ENCODE measurements around the gene RUFY3.

Gene RUFY3

DNA sequence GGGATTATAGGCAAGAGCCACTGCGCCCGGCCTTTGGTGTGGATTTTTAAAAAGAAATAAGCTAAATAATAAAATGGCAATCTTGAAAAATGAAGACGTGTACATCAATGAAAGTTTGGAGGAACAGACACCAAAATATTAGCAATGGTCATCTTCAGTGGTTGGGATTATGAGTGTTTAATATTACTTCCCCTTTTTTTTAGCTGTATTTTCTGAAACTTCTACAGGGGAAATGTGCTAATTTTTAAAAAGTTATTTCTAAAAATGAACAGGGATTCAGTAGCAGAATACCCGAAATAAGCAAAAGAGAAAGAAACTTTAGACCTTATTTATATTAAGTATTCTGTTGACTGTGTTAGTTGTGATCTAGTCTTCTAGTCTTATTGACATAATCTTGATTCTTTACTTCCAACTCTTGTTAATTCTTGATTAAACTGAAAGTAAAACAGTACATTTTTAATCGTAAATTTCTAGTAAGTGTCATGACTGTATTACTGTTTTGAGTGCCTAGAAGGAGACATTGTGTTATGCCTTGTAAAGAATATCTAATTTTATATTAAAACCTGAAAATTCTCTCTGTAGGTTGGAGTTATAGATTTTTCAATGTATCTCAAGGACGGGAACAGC is 51.3 kb downstream of the RUFY3 start:
- DNase-seq (ENCODE audit: low read depth in 1 of 2, low spot score in 1 of 2): no peak

DNA sequence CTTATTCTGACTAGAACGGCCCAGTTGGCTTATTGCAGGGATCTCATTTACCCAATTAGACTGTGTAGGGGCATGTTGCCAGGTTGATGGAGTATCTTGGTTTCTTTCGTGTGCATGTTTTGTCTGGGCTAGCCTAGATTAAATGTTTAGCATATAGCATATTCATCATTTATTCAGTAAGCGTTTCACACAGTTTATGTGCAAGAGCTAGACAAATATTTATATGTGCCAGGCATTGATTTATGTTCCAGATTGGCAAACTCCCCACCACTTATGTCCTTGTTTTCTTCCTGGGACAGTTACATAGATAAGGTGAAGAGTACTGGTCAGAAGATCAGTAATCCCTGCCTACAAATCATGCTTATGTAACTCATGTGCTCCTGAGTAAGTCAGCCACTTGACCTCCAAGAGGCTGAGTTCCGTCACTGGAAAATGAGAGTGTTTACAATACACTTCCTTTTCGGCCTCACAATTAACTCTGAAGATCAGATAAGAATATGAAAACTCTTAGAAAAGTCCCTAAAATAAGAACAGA is 57.2 kb downstream of the RUFY3 start:
- no peak for DNase-seq (ENCODE audit: low read depth in 1 of 2, low spot score in 1 of 2)

DNA sequence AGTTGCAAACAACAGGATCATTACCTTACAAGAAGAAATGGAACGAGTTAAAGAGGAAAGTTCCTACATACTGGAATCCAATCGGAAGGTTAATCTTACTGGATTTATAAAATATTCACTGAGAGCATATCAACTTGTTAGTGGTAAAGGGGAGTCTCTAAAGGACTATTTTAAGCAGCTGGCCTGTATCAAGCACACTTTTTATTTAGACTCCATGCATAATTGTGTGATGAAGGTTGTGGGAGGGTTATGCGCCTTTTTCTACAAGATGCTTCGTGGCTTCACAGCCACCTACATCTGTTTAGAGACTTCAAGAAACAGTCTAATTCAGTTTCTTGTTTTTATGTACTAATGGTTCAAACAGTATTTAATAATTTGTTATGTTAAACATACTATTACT is 61.3 kb downstream of the RUFY3 start:
- no peak for DNase-seq (ENCODE audit: low read depth in 1 of 2, low spot score in 1 of 2)

DNA sequence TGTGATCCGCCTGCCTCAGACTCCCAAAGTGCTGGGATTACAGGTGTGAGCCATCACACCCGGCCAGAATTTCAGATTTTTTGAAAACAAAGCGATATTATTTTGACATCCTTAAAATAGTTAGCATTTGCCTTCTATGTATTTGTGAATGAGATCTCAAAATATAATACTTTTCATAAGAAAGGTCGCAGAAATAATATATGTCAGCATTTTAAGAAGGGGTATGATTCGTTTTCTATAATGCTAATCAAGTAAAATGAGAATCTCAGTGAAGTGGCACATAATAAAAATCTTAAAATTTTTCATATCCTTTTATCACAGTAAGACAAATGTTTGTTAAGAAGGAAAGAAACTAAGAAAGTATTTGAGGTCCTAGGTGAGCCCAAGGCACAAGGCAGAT is 65.7 kb downstream of the RUFY3 start:
- no peak for DNase-seq (ENCODE audit: low read depth in 1 of 2, low spot score in 1 of 2)

DNA sequence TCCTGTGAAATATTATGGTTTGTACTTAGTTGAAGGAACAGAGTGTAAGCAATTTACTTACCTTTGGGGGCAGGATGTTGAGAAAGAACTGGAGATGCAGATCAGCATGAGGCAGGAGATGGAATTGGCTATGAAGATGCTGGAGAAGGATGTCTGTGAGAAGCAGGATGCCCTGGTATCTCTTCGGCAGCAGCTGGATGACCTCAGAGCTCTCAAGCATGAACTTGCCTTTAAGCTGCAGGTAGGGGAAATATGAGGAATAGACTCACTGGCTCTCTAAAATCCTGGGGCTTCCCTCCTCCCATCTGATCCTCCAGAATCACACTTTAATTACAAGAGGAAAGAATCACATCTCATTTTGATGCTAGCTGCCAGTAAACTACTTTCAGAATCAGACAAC is 67.0 kb downstream of the RUFY3 start:
- no peak for DNase-seq (ENCODE audit: low read depth in 1 of 2, low spot score in 1 of 2)

DNA sequence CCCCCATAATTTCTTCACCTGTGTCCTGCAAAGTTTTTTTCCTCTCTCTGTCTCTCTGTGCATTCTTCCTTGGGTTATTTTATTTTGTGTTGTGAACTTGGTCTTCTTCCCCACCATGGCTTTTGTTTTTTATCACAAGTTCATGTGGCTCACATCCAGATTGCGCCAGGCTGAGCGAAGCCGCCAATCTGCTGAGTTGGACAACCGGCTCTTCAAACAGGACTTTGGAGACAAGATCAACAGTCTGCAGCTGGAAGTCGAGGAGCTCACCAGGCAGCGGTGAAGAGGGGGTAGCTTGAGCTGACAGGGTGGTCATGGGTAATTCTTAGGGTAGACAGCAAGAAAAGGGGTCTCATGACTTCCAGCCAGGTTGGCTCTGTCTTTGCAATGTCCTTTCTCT is 71.9 kb downstream of the RUFY3 start:
- DNase-seq (ENCODE audit: low read depth in 1 of 2, low spot score in 1 of 2): no peak

DNA sequence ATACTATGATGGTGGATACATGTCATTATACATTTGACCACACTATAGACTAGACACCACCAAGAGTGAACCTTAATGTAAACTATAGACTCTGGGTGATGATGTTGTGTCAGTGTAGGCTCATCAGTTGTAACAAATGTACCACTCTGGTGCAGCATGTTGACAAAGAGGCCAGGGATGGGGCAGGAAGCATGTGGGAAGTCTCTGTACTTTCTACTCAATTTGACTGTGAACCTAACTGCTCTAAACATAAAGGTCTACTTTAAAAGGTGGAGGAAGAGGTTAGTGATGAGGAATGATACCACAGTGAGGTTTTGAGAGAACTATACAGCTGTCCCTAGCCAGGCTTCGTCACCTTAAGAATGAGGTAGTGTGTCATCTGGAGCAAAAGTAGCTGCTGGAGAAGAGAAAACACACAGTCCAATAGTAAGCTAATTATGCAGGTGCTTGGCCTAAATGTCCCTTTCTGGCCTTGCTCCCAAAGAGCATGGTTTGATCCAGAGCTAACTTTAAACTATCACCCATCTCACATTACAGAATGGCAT is 79.6 kb downstream of the RUFY3 start:
- no peak for DNase-seq (ENCODE audit: low read depth in 1 of 2, low spot score in 1 of 2)

DNA sequence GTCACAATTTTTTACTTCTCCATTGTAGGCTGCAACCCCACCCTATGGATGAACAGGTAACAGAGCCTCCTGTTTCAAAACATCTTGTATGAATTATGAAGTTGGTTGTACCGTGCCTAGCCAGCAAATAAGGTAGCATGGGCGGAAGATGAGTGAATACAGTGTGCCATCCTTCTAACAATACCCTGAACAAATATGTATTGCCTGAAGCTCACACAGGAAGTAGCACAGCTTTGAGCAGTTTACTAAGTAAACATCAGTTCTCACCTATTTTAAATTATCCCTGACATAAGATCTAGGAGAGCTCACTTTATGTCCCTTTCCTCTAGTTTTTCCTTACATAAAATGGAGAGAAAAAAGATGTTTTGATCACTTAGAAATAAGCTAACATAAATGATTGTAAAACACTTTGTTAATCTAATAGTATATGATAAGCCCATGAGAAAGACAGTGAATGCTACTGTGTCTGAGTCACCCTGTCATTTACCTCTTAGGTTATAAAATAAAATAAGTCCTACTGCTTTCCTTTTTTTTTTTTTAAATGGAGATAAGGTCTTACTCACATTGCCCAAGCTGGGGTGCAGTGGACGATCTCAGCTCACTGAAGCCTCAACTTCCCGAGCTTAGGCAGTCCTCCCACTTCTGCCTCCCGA is 81.3 kb downstream of the RUFY3 start:
- DNase-seq (ENCODE audit: low read depth in 1 of 2, low spot score in 1 of 2): no peak

DNA sequence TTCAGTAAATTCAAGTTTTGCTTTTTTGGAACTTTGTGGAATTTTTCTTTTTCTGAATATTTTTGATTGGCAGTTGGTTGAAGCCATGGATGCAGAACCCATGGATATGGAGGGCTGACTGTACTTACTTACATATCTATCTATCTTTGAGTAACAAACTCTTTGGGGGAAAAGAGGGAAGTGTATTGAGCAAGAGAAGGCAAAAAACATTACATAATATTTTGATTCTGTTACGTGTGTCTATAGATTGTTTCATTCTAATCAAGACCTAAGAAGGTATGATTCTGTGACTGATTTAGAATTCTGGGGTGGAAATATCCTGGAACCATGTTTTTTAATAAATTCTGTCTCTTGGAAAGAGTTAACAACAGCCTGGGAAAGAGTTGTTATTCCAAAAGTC is 86.4 kb downstream of the RUFY3 start:
- DNase-seq (ENCODE audit: low read depth in 1 of 2, low spot score in 1 of 2): no peak

DNA sequence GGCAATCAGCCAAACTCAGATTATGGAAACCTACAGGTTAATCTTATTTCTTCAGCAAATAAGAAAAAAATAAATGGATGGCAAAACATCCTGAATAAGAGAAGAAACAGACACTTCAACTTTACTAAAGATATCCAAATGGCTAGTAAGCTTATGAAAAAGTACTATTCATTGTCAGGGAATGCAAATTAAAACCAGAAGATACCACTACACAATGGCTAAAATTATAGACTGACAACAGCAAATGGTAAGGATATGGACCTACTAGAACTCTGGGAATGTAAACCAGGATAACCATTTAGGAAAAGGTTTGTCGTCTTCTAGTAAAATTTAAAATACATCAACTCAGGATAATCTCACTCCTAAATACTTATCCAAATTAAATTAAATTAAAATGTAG is 93.6 kb downstream of the RUFY3 start:
- DNase-seq (ENCODE audit: low read depth in 1 of 2, low spot score in 1 of 2): no peak

DNA sequence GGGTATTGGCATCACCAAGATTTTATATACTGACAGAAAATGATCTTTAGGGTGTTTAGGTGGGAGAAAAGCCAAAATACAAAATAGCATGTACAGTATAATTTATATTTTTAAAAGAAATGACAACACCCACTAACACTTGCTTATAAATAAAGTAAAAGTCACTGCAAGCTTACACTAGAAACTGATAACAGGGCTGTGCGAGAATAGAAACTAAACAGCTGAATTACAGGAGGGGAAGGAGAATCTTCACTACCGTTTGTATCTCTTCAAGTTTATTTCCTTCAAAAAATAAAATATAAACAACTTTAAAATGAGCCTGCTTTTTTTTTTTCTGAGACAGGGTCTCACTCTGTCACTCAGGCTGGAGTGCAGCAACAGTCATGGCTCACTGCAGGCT is 95.1 kb downstream of the RUFY3 start:
- DNase-seq (ENCODE audit: low read depth in 1 of 2, low spot score in 1 of 2): no peak

DNA sequence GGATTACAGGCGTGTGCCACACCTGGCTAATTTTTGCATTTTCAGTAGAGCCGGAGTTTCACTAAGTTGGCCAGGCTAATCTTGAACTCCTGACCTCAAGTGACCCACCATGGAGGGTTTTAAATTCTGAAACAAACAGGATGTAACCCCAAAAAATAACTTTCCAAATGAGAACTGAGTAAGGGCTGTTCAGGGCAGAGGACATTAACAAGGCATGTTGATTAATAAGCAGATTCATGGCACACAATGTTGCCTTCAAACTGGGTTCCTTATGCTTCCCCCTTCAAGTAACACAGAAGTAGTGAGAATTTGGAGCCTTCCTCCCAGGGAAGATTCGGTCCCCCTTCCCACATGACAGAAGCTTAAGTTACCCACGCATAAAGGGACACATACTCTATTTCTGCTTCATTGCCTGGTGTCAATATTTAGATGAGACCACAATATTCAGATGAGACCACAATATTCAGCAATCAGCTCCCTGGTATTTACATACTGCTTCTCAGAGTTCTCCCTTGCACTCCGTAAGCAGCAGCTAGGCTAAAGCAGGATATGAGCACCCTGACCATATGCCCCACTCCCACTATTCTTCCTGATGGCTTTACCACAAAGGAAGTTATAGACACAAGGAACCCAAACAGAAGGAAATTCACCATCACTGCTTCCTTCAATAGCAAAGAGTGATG is 96.5 kb downstream of the RUFY3 start:
- no peak for DNase-seq (ENCODE audit: low read depth in 1 of 2, low spot score in 1 of 2)

DNA sequence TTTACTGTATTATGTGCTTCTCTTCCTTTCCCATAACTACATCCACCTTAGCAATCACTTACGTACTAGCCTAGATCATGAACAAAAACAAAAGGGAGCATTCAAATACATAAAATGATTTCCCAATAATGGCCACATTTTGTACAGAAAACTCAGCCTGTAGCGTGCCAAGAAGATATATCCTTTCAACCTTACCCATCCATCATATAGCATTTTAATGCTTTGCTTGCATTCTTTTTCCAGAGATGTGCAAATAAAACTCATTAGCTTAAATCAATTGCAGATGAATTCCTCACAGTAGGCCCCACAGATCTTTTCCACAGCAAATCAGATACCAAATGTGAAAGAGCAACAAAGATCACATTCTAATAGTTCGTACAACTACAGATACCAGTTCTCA is 97.2 kb downstream of the RUFY3 start:
- DNase-seq (ENCODE audit: low read depth in 1 of 2, low spot score in 1 of 2): no peak

DNA sequence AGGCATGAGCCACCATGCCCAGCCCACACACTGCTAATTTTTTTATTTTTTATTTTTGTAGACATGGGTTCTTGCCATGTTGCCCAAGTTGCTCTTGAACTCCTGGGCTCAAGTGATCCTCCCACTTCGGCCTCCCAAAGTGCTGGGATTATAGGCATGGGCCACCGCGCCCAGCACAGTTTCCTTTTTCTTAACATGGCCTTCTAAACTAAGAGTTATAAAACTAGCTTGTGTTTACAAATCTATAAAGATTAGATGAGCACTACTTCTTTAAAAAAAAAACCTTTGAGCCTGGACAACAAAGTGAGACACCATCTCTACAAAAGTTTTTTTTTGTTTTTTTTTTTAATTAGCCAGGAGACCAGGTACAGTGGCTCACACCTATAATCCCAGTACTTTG is 107.3 kb downstream of the RUFY3 start:
- no peak for DNase-seq (ENCODE audit: low read depth in 1 of 2, low spot score in 1 of 2)

DNA sequence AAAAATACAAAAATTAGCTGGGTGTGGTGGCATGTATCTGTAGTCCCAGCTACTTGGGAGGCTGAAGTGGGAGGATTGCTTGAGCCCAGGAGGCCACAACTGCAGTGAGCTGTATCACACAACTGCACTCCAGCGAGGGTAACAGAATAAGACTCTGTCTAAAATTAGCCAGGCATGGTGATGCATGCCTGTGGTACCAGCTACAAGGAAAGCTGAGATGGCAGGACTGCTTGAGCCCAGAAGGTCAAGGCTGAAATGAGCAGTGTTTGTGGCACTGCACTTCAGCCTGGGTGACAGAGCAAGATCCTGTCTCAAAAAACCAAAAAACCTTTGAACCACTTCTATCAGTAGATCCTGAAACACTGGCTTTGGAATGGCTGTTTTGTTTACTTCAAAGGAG is 107.7 kb downstream of the RUFY3 start:
- DNase-seq (ENCODE audit: low read depth in 1 of 2, low spot score in 1 of 2): no peak

DNA sequence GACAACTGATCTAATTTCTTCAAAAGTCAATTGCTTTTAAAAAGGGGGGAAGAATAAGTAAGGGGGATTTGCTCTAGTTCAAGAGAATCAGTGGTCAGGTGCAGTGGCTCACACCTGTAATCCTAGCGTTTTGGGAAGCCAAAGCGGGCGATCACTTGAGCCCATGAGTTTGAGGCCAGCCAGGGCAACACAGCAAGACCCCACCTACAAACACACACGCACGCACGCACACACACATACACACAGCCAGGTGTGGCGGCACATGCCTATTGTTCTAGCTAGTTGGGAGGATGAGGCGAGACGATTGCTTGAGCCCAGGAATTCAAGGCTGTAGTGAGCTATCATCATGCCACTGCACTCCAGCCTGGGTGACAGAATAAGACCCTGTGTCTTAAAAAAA is 108.3 kb downstream of the RUFY3 start:
- DNase-seq (ENCODE audit: low read depth in 1 of 2, low spot score in 1 of 2): no peak

DNA sequence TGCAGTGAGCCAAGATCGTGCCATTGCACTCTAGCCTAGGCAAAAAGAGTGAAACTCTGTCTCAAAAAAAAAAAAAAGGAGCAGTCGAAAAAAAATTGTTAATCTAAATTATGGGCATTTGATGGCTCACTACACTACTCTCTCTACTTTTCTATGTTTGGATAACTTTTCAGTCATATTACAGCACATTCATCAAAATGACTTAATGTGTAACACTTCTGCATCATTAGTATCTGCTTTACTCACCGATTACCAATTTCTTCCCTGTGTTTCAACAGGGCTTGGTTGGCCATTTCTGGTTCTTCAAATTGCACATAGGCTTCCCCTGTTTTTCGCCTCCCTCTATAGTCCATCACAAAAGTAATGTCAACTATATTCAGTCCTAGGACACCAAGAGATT is 109.5 kb downstream of the RUFY3 start:
- no peak for DNase-seq (ENCODE audit: low read depth in 1 of 2, low spot score in 1 of 2)

DNA sequence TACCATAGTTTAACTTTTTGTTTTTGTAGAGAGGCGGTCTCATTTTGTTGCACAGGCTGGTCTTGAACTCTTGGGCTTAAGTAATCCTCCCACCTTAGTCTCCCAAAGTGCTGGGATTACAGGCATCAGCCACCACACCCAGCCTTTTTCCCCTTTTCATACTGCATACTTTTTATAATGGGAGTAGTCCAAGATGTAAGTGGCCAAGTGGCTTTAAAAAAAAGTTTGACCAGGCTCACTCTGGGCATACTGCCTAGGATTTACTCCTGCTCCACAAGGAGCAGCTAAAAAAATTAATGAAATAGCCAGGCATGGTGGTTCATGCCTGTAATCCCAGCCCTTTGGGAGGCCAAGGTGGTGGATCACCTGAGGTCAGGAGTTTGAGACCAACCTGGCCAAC is 111.9 kb downstream of the RUFY3 start:
- no peak for DNase-seq (ENCODE audit: low read depth in 1 of 2, low spot score in 1 of 2)

DNA sequence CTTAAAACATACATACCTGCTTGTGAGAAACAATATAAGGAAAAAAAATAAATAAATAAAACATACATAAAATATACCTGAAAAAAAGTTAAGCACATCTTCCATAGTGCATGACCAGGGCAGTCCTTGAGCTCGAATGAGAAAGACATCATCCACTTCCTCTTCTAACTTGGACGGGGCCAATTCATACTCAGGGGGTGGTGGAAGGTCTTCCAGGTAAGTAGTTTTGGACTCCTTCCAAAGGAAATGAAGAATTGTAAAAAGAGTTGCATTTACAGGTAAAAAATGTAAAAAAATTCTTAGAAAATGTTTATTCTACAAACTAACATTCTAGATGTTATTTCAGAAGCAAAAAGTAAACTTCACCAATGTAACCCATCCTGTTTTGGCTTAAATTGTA is 114.3 kb downstream of the RUFY3 start:
- no peak for DNase-seq (ENCODE audit: low read depth in 1 of 2, low spot score in 1 of 2)

DNA sequence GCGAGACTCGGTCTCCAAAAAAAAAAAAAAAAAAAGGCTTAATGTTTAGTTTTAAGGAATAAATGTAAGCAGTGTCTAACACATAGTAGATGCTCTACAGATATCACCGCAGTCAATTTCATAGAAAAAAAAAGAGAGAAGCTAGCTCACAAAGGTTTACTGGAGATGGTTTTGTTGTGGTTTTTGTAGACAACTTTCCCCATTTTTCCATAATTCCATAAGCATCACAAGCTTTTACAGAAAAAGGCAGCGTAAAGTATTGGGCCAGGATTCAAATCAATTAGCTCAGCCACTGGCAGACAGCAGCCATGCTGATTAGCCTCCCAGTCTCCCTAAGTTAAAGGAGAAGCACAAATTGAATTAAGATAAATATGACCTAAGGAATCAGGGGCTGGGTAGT is 116.4 kb downstream of the RUFY3 start:
- DNase-seq (ENCODE audit: low read depth in 1 of 2, low spot score in 1 of 2): no peak

DNA sequence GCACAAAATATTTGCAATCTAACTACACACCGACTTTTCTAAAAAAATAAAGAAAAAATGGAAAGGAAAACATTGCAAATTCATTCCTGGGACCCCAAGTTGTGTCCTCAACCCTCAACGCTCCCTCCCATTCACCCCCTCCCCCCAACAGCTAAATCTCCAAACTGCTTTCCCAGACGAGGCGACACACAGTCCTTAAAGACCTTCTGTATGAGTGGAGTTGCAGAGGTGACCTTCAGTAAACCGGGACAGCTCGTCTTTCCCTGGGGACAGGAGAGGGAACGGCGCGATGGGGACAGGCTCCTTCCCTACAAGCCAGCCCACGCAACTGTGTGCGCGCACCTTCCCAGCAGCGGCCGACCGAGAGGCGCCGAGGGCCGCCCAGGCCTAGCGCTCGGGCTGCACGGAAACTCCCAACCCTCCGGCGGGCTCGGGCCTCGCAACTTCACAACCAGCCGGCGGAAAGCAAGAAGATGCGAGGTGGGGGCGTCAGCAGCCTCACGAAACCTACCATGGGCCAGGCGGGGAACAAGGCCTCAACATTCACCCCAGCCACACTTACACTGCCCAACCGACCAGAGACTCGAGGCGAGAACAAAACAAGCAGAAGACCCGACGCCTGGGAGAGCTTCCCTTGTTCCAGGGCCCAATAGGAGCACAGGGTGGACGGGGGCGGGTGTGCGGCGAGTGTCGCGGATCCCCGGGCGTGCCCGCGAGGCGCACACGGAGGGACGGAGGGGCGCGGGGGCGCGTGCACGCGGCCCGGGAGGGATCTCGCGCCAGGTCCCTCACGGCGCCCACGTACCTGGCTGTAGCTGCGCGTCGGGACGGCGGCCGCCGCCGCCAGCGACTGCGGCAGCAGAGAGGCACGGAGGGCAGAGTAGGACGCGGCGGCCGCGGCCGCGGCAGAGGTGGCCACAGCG is 117.2 kb downstream of the RUFY3 start:
- DNase-seq (ENCODE audit: low read depth in 1 of 2, low spot score in 1 of 2): peak; percentile 31 to 53

All from stimulated activated CD4-positive, alpha-beta T cell treated with anti-CD3 and anti-CD28 coated beads, Interleukin-15, amount 100 ng/mL, for 1 hour (primary cell).